ENCODE results near the gene FGFBP2.

FGFBP2 gene

DNA sequence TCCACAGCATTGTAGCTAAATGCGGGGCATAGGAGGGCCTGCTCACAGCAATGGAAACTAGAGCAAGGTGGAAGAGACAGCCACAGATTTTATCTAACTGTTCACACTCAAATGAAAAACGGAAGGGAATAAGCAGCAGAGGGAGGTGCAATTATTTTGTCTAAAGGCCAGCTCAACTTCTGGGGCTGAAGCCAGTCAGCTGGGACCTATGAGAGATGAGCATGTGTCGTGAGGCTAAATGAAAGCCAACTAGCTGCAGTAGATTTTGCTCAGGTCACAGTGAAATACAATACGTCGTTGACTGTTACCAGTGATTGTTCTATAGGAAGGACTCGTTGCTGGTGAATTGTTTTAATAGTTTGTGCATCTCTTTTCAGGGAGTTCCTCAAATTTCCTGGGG lies 26.4 kb upstream of the FGFBP2 start:
- in situ Hi-C loops (cut with MboI; ENCODE audit: low pct_unique_long_range_greater_than_20kb, low sequenced_read_pairs, unreplicated experiment), result no loop called here
- no peak for DNase-seq (ENCODE audit: low spot score)
- TF ChIP-seq, protein P1, sequence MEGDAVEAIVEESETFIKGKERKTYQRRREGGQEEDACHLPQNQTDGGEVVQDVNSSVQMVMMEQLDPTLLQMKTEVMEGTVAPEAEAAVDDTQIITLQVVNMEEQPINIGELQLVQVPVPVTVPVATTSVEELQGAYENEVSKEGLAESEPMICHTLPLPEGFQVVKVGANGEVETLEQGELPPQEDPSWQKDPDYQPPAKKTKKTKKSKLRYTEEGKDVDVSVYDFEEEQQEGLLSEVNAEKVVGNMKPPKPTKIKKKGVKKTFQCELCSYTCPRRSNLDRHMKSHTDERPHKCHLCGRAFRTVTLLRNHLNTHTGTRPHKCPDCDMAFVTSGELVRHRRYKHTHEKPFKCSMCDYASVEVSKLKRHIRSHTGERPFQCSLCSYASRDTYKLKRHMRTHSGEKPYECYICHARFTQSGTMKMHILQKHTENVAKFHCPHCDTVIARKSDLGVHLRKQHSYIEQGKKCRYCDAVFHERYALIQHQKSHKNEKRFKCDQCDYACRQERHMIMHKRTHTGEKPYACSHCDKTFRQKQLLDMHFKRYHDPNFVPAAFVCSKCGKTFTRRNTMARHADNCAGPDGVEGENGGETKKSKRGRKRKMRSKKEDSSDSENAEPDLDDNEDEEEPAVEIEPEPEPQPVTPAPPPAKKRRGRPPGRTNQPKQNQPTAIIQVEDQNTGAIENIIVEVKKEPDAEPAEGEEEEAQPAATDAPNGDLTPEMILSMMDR (IDR thresholded peaks at IDR 0.05; ENCODE audit: extremely low read depth, insufficient read depth, missing control alignments), result no peak

DNA sequence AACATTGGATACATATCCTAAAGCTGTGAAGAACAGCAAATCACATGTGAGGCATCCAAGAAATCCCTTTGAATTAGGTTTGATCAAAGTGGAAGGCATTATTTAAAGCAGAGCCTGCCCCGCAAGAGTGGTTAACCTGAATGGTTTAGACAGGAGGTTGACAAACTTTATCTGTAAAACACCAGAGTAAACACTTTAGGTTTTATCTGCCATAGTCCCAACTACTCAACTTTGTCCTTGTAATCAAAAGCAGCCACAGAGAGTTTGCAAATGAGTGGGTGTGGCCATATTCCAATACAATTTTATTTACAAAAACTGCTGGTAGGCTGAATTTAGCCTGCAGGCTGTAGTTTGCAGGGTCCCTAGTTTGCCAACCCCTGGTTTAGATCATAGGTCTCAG lies 25.2 kb upstream of the FGFBP2 start:
- TF ChIP-seq, protein P1 (IDR thresholded peaks at IDR 0.05; ENCODE audit: extremely low read depth, insufficient read depth, missing control alignments), result no peak
- in situ Hi-C loops (cut with MboI; ENCODE audit: low pct_unique_long_range_greater_than_20kb, low sequenced_read_pairs, unreplicated experiment), result no loop called here

DNA sequence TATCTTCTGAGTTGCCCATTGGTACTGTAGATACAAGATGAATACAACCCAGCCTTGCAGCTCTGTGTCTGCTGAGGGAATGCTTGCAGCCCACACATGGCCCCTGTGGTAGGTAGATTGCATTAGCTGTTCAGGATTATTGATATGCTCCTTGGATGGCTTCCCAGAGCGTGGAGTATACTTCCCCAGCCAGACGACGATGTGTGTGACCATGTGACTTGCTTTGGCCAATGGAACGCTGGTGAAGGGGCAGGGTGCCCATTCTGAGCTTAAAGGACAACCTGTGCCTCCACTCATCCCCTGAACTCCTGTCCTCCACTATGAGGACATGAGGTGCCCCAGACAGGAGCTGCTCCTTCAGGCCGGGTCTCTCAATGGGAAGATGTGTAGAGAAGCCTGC lies 23.9 kb upstream of the FGFBP2 start:
- in situ Hi-C loops (cut with MboI; ENCODE audit: low pct_unique_long_range_greater_than_20kb, low sequenced_read_pairs, unreplicated experiment), result no loop called here
- no peak for DNase-seq (ENCODE audit: low spot score)
- TF ChIP-seq, protein P1 (IDR thresholded peaks at IDR 0.05; ENCODE audit: extremely low read depth, insufficient read depth, missing control alignments), result no peak

More for the DNA sequence above, 25.2 kb upstream of the FGFBP2 start:
- no peak for DNase-seq (ENCODE audit: low spot score)

GRCh38 chr4:15983610-15984009 lies 20.6 kb upstream of the FGFBP2 start:
- DNase-seq (ENCODE audit: low spot score), result no peak
- in situ Hi-C loops (cut with MboI; ENCODE audit: low pct_unique_long_range_greater_than_20kb, low sequenced_read_pairs, unreplicated experiment), result no loop called here
- TF ChIP-seq, protein P1 (IDR thresholded peaks at IDR 0.05; ENCODE audit: extremely low read depth, insufficient read depth, missing control alignments), result no peak

- DNase-seq (ENCODE audit: low spot score), result no peak
- in situ Hi-C loops (cut with MboI; ENCODE audit: low pct_unique_long_range_greater_than_20kb, low sequenced_read_pairs, unreplicated experiment), result no loop called here
- TF ChIP-seq, protein P1 (IDR thresholded peaks at IDR 0.05; ENCODE audit: extremely low read depth, insufficient read depth, missing control alignments), result no peak
These were observed 20.0 kb upstream of the FGFBP2 start for GRCh38 chr4:15982842-15983524.

GRCh38 chr4:15976456-15977447 lies 13.8 kb upstream of the FGFBP2 start:
- TF ChIP-seq, protein P1 (IDR thresholded peaks at IDR 0.05; ENCODE audit: extremely low read depth, insufficient read depth, missing control alignments), result no peak

More at GRCh38 chr4:15976456-15977447, 13.8 kb upstream of the FGFBP2 start:
- no peak for DNase-seq (ENCODE audit: low spot score)
- in situ Hi-C loops (cut with MboI; ENCODE audit: low pct_unique_long_range_greater_than_20kb, low sequenced_read_pairs, unreplicated experiment), result no loop called here

Data from GM13977 (cell line).